ENCODE data around the gene TNFSF12. TPM values are rescaled to one million over a fixed set of nuclear protein-coding genes. Genes with fewer than 3 reads are reported as not detected.

The TNFSF12 gene
- total RNA-seq, 1 donor from 2014 or later: 3.4 TPM

DNA sequence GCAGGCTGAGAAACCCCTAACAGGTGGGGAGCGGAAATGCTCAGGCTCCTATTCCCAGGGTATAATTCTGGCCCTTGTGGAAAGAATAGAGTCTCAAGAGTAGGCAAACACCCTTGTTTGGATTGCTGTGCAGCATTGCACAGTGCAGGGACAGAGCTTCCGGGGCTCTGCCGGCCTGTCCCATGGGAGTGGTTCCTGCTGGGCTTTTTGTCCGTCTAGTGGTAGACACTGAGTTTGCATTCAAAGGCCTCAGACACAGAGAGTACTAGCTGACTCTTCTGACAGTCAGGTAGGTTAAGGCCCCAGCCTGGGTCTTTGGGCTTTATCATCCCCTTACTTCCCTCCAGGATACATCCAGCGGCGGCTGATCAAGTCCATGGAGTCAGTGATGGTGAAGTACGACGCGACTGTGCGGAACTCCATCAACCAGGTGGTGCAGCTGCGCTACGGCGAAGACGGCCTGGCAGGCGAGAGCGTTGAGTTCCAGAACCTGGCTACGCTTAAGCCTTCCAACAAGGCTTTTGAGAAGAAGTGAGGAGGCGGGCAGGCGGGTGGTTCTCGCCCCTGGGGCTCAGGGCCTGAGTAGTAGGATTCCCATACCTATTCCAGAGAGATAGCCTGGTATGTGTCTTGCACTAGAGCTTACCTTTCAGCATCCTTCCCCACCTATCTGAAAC lies 46.5 kb upstream of the TNFSF12 start:
- H3K36me3 ChIP-seq (ENCODE audit: insufficient read depth, low read length): peaks cover 82% of the 10 kb centered on the region
- H3K4me1 Mint-ChIP-seq (ENCODE audit: low read depth, unreplicated experiment): no peaks in the 10 kb centered on the region
- no peak overlapping the region for H3K4me2 ChIP-seq (ENCODE audit: low read length)

DNA sequence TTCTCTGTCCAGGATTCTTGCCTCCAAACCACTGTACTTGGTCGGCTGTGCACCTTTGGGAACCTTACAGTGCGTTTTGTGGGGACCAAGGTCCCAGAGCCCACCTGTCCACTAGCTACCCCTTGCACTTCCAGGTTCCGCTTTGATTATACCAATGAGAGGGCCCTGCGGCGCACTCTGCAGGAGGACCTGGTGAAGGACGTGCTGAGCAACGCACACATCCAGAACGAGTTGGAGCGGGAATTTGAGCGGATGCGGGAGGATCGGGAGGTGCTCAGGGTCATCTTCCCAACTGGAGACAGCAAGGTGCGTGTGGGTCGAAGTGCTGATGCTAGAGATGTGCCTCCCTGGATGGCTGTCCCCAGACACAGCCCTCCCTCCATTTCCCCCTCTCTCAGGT lies 45.9 kb upstream of the TNFSF12 start:
- no peak overlapping the region for H3K4me3 Mint-ChIP-seq (ENCODE audit: unreplicated experiment)
- no peak for FAIRE-seq
- Histone ChIP-seq H4K20me1 (ENCODE audit: insufficient read depth, low read length) (peaks cover 65% of the 10 kb centered on the region), H3K36me3 (ENCODE audit: insufficient read depth, low read length) (peaks cover 78% of the 10 kb centered on the region), H2AFZ (ENCODE audit: low read depth, low read length) (no peak overlapping the region), H3K79me2 (ENCODE audit: insufficient read depth, low read length) (peaks cover 23% of the 10 kb centered on the region), H3K4me1 (ENCODE audit: insufficient read depth, low read length) (no peaks in the 10 kb centered on the region), H3K27ac (ENCODE audit: low read depth, low read length) (no peak overlapping the region), H3K4me3 (ENCODE audit: insufficient read depth, low read depth, low read length) (no peak overlapping the region), H3K4me2 (ENCODE audit: low read length) (no peak overlapping the region), H3K9ac (ENCODE audit: low read length) (no peak overlapping the region), H3K9me3 (ENCODE audit: insufficient read depth, low read depth, low read length) (no peaks in the 10 kb centered on the region), H3K27me3 (ENCODE audit: insufficient read depth, low read length) (no peaks in the 10 kb centered on the region)
- H3K36me3 Mint-ChIP-seq (ENCODE audit: low read depth, unreplicated experiment): peaks cover 33% of the 10 kb centered on the region
- no peaks in the 10 kb centered on the region for H3K9me3 Mint-ChIP-seq (ENCODE audit: unreplicated experiment)
- TF ChIP-seq, protein P1, sequence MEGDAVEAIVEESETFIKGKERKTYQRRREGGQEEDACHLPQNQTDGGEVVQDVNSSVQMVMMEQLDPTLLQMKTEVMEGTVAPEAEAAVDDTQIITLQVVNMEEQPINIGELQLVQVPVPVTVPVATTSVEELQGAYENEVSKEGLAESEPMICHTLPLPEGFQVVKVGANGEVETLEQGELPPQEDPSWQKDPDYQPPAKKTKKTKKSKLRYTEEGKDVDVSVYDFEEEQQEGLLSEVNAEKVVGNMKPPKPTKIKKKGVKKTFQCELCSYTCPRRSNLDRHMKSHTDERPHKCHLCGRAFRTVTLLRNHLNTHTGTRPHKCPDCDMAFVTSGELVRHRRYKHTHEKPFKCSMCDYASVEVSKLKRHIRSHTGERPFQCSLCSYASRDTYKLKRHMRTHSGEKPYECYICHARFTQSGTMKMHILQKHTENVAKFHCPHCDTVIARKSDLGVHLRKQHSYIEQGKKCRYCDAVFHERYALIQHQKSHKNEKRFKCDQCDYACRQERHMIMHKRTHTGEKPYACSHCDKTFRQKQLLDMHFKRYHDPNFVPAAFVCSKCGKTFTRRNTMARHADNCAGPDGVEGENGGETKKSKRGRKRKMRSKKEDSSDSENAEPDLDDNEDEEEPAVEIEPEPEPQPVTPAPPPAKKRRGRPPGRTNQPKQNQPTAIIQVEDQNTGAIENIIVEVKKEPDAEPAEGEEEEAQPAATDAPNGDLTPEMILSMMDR (IDR thresholded peaks at IDR 0.05; ENCODE audit: insufficient read depth, low read depth, low read length): peak; percentile 6
- TF ChIP-seq EZH2 (IDR thresholded peaks at IDR 0.05; ENCODE audit: insufficient read depth, low read length): no peak
- DNase-seq (ENCODE audit: low read depth): no peak
- H3K27ac Mint-ChIP-seq (ENCODE audit: unreplicated experiment): no peak overlapping the region
- H3K27me3 Mint-ChIP-seq (ENCODE audit: low read depth, unreplicated experiment): no peaks in the 10 kb centered on the region
- no peaks in the 10 kb centered on the region for H3K4me1 Mint-ChIP-seq (ENCODE audit: low read depth, unreplicated experiment)

More for the DNA sequence above, 46.5 kb upstream of the TNFSF12 start:
- no peak for DNase-seq (ENCODE audit: low read depth)
- Histone ChIP-seq H3K27me3 (ENCODE audit: insufficient read depth, low read length) (no peaks in the 10 kb centered on the region), H3K9ac (ENCODE audit: low read length) (no peak overlapping the region), H3K27ac (ENCODE audit: low read depth, low read length) (no peak overlapping the region), H3K79me2 (ENCODE audit: insufficient read depth, low read length) (peaks cover 29% of the 10 kb centered on the region), H4K20me1 (ENCODE audit: insufficient read depth, low read length) (peaks cover 72% of the 10 kb centered on the region), H3K9me3 (ENCODE audit: insufficient read depth, low read depth, low read length) (no peaks in the 10 kb centered on the region), H2AFZ (ENCODE audit: low read depth, low read length) (no peak overlapping the region), H3K4me3 (ENCODE audit: insufficient read depth, low read depth, low read length) (no peak overlapping the region), H3K4me1 (ENCODE audit: insufficient read depth, low read length) (no peaks in the 10 kb centered on the region)
- no peak for FAIRE-seq
- H3K27me3 Mint-ChIP-seq (ENCODE audit: low read depth, unreplicated experiment): no peaks in the 10 kb centered on the region
- TF ChIP-seq, protein P1 (IDR thresholded peaks at IDR 0.05; ENCODE audit: insufficient read depth, low read depth, low read length): no peak
- TF ChIP-seq EZH2 (IDR thresholded peaks at IDR 0.05; ENCODE audit: insufficient read depth, low read length): no peak
- H3K9me3 Mint-ChIP-seq (ENCODE audit: unreplicated experiment): no peaks in the 10 kb centered on the region
- no peak overlapping the region for H3K27ac Mint-ChIP-seq (ENCODE audit: unreplicated experiment)
- peaks cover 37% of the 10 kb centered on the region for H3K36me3 Mint-ChIP-seq (ENCODE audit: low read depth, unreplicated experiment)
- H3K4me3 Mint-ChIP-seq (ENCODE audit: unreplicated experiment): no peak overlapping the region

DNA sequence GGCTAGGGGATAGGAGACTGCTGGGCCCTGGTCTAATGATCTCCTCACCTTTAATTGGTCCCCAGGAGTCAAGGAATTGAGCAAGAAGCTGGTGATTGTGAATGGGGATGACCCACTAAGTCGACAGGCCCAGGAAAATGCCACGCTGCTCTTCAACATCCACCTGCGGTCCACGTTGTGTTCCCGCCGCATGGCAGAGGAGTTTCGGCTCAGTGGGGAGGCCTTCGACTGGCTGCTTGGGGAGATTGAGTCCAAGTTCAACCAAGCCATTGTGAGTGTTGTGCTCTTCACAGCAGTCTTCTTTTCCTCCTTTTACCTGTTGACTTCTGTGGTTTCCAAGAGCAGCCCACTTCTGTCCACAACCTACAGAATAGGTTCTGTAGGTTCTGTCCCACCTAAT lies 45.3 kb upstream of the TNFSF12 start:
- Histone ChIP-seq H3K9me3 (ENCODE audit: insufficient read depth, low read depth, low read length) (no peaks in the 10 kb centered on the region), H3K36me3 (ENCODE audit: insufficient read depth, low read length) (peaks cover 73% of the 10 kb centered on the region), H3K9ac (ENCODE audit: low read length) (no peak overlapping the region), H3K79me2 (ENCODE audit: insufficient read depth, low read length) (peaks cover 18% of the 10 kb centered on the region), H3K4me3 (ENCODE audit: insufficient read depth, low read depth, low read length) (no peak overlapping the region), H3K27ac (ENCODE audit: low read depth, low read length) (no peak overlapping the region), H3K27me3 (ENCODE audit: insufficient read depth, low read length) (no peaks in the 10 kb centered on the region), H2AFZ (ENCODE audit: low read depth, low read length) (no peak overlapping the region), H3K4me1 (ENCODE audit: insufficient read depth, low read length) (no peaks in the 10 kb centered on the region), H3K4me2 (ENCODE audit: low read length) (no peak overlapping the region), H4K20me1 (ENCODE audit: insufficient read depth, low read length) (peaks cover 61% of the 10 kb centered on the region)
- no peaks in the 10 kb centered on the region for H3K27me3 Mint-ChIP-seq (ENCODE audit: low read depth, unreplicated experiment)
- FAIRE-seq (no peak), DNase-seq (ENCODE audit: low read depth) (no peak)
- TF ChIP-seq EZH2 (IDR thresholded peaks at IDR 0.05; ENCODE audit: insufficient read depth, low read length): no peak
- TF ChIP-seq, protein P1 (IDR thresholded peaks at IDR 0.05; ENCODE audit: insufficient read depth, low read depth, low read length): no peak
- no peak overlapping the region for H3K4me3 Mint-ChIP-seq (ENCODE audit: unreplicated experiment)
- H3K27ac Mint-ChIP-seq (ENCODE audit: unreplicated experiment): peak overlapping the region; percentile 18
- H3K9me3 Mint-ChIP-seq (ENCODE audit: unreplicated experiment): no peaks in the 10 kb centered on the region
- H3K36me3 Mint-ChIP-seq (ENCODE audit: low read depth, unreplicated experiment): peaks cover 29% of the 10 kb centered on the region
- no peaks in the 10 kb centered on the region for H3K4me1 Mint-ChIP-seq (ENCODE audit: low read depth, unreplicated experiment)
